ENCODE measurements around the gene TBX18. TPM values are rescaled to one million over a fixed set of nuclear protein-coding genes. Genes with fewer than 3 reads are reported as not detected.

Gene TBX18
- total and polyA plus RNA-seq, 10 of the 15 experiments (the other 5 are each of a cell fraction or from before 2014, with no cell fraction given) = 0.03 to 6.1 (median 0.17) TPM; not detected in 6

GRCh38 chr6:84801250-84801649 lies 36.9 kb upstream of the TBX18 start:
- H3K4me3 ChIP-seq = no peak overlapping the region
- ChIA-PET RAD21 (ENCODE audit: unreplicated experiment) (no interaction called here), CTCF (no interaction called here), POLR2A (no interaction called here), SMC1A (ENCODE audit: uncharacterized antibody, unreplicated experiment) (interaction anchor here (1.0 kb wide), 1 partner anchor 31 kb away, joined by 3 read pairs; no protein-coding TSS in a partner anchor)
- H3K36me3 ChIP-seq (ENCODE audit: control insufficient read depth in 2 of 2, insufficient read depth in 2 of 2, low read length in 1 of 2) = no peaks in the 10 kb centered on the region
- intact Hi-C loops (cut with micrococcal nuclease; ENCODE audit: unreplicated experiment) (no loop called here), in situ Hi-C loops (cut with MboI) (no loop called here)
- no TSS peak for BruUV-seq (replicated peaks)
- ATAC-seq (no peak), DNase-seq (ENCODE audit: low read depth, low spot score) (no peak), FAIRE-seq (no peak)
- H3K9ac ChIP-seq (ENCODE audit: control insufficient read depth, insufficient read depth, low read length) = no peak overlapping the region
- H2AFZ ChIP-seq (ENCODE audit: control insufficient read depth, low read depth, low read length) = no peak overlapping the region
- H4K20me1 ChIP-seq (ENCODE audit: control insufficient read depth, insufficient read depth) = no peaks in the 10 kb centered on the region
- H3K27ac ChIP-seq (ENCODE audit: control insufficient read depth, insufficient read depth) = no peak overlapping the region
- no peaks in the 10 kb centered on the region for H3K27me3 ChIP-seq (replicated peaks in 1 of 2; ENCODE audit: control insufficient read depth in 2 of 2, insufficient read depth in 2 of 2, low read length in 1 of 2)
- H3K9me3 ChIP-seq (replicated peaks; ENCODE audit: control insufficient read depth, insufficient read depth, low read length) = no peaks in the 10 kb centered on the region
- 0% methylated on average over 3 of the region's 3 CpGs for WGBS (ENCODE audit: insufficient coverage, insufficient replicate concordance, low lambda C conversion rate, missing lambda C conversion rate)
- H3K79me2 ChIP-seq (ENCODE audit: control insufficient read depth, insufficient read depth, low read length) = no peaks in the 10 kb centered on the region
- H3K4me2 ChIP-seq (ENCODE audit: control insufficient read depth, insufficient read depth) = no peak overlapping the region
- no peaks in the 10 kb centered on the region for H3K4me1 ChIP-seq (ENCODE audit: control insufficient read depth, insufficient read depth, low read length)
- TF ChIP-seq CUX1 (IDR thresholded peaks at IDR 0.05; ENCODE audit: insufficient replicate concordance, low read depth, low read length) (no peak), ZNF384 (IDR thresholded peaks at IDR 0.05; ENCODE audit: borderline replicate concordance, low read depth, low read length) (no peak), NFIC (IDR thresholded peaks at IDR 0.05; ENCODE audit: low read depth, low read length) (no peak), PKNOX1 (IDR thresholded peaks at IDR 0.05) (no peak), CEBPB (IDR thresholded peaks at IDR 0.05; ENCODE audit: borderline replicate concordance in 1 of 2, low read depth in 2 of 2, low read length in 2 of 2) (no peak), YBX1 (IDR thresholded peaks at IDR 0.05) (no peak), SMAD5 (IDR thresholded peaks at IDR 0.05; ENCODE audit: low read depth) (no peak), BRCA1 (IDR thresholded peaks at IDR 0.05; ENCODE audit: low read depth, low read length) (no peak), RAD51 (IDR thresholded peaks at IDR 0.05) (no peak), SMC3 (IDR thresholded peaks at IDR 0.05; ENCODE audit: borderline replicate concordance, low read length) (no peak), NFYB (IDR thresholded peaks at IDR 0.05; ENCODE audit: insufficient read depth, low read depth, low read length) (no peak), WRNIP1 (IDR thresholded peaks at IDR 0.05; ENCODE audit: borderline replicate concordance, low read depth, low read length) (no peak), E4F1 (IDR thresholded peaks at IDR 0.05; ENCODE audit: borderline replicate concordance, partially characterized antibody) (no peak), HSF1 (IDR thresholded peaks at IDR 0.05; ENCODE audit: low read depth, low read length) (no peak), NBN (IDR thresholded peaks at IDR 0.05) (no peak)

All from GM12878 (cell line).